GM12878 (cell line): ENCODE data around the gene MAP3K5.

Source experiments
- CTCF ChIP-seq, 3 experiments: IDR thresholded peaks in 2 of 3; conservative IDR thresholded peaks in 1 of 3; 2 replicates each; pipeline ENCODE4 v1.5.1; 2011; ENCODE audit warnings: low read depth in 3 of 3, low read length in 3 of 3, mild to moderate bottlenecking in 3 of 3, control low read depth in 2 of 3, moderate library complexity in 2 of 3, inconsistent platforms in 1 of 3, mixed read lengths in 1 of 3; ENCODE audit not compliant: control insufficient read depth in 2 of 3, insufficient read depth in 1 of 3; ENCODE audit errors: extremely low read depth in 1 of 3
- DPF2 ChIP-seq: fragments of 450-650 bp; IDR thresholded peaks from 2 replicates; pipeline ENCODE4 v1.6.1; 2017; ENCODE audit warnings: mild to moderate bottlenecking
- ESRRA ChIP-seq: IDR thresholded peaks from 2 replicates; pipeline ENCODE4 v1.6.1; 2012; ENCODE audit warnings: mild to moderate bottlenecking, low read length, improper control_type of control experiment
- EZH2 ChIP-seq: IDR thresholded peaks from 2 replicates; pipeline ENCODE4 v1.6.1; 2012; ENCODE audit warnings: low read depth, mild to moderate bottlenecking, control low read depth, inconsistent platforms, low read length, borderline replicate concordance; ENCODE audit not compliant: control insufficient read depth
- MAX ChIP-seq: IDR thresholded peaks from 2 replicates; pipeline ENCODE4 v1.6.1; 2012; ENCODE audit warnings: low read depth, low read length, improper control_type of control experiment
- PAX5 ChIP-seq: IDR thresholded peaks from 2 replicates; pipeline ENCODE4 v1.6.1; 2011; ENCODE audit warnings: low read depth, low read length, borderline replicate concordance
- POLR2A ChIP-seq: IDR thresholded peaks from 2 replicates; pipeline ENCODE4 v1.6.1; 2011; ENCODE audit warnings: low read depth, mild to moderate bottlenecking, low read length
- SIN3A ChIP-seq: IDR thresholded peaks from 2 replicates; pipeline ENCODE4 v1.6.1; 2012; ENCODE audit warnings: low read depth, low read length, improper control_type of control experiment
- SRF ChIP-seq, 2 experiments: IDR thresholded peaks; 2 replicates each; pipeline ENCODE4 v1.6.1; 2011; ENCODE audit warnings: low read depth in 2 of 2, low read length in 2 of 2, mild to moderate bottlenecking in 1 of 2, moderate library complexity in 1 of 2
- STAT1 ChIP-seq: fragments of 450-650 bp; conservative IDR thresholded peaks from 2 replicates; pipeline ENCODE4 v1.6.1; 2014; ENCODE audit warnings: antibody characterized with exemption, mild to moderate bottlenecking
- TBL1XR1 ChIP-seq: IDR thresholded peaks from 2 replicates; pipeline ENCODE4 v1.6.1; 2012; ENCODE audit warnings: low read depth, low read length, improper control_type of control experiment
- USF2 ChIP-seq: IDR thresholded peaks from 2 replicates; pipeline ENCODE4 v1.6.1; 2011; ENCODE audit warnings: low read depth, low read length, improper control_type of control experiment, borderline replicate concordance
- YY1 ChIP-seq: IDR thresholded peaks from 2 replicates; pipeline ENCODE4 v1.6.1; 2011; ENCODE audit warnings: low read depth, mild to moderate bottlenecking, low read length
- ZNF24 ChIP-seq: fragments of 450-650 bp; IDR thresholded peaks from 2 replicates; pipeline ENCODE4 v1.6.1; 2017; ENCODE audit warnings: antibody characterized with exemption, mild to moderate bottlenecking

- no peak for TF ChIP-seq TBL1XR1
- TF ChIP-seq DPF2, result no peak
- TF ChIP-seq YY1, result no peak
- TF ChIP-seq CTCF (IDR thresholded peaks at IDR 0.05 in 2 of 3, conservative IDR thresholded peaks at IDR 0.05 in 1 of 3; ENCODE audit: control insufficient read depth in 2 of 3, extremely low read depth in 1 of 3, insufficient read depth in 1 of 3, low read depth in 3 of 3, low read length in 3 of 3), result no peak
- TF ChIP-seq MAX, result no peak
- no peak for TF ChIP-seq SIN3A
- TF ChIP-seq STAT1, result no peak
- no peak for TF ChIP-seq POLR2A
- no peak for TF ChIP-seq PAX5
- no peak for TF ChIP-seq USF2
- no peak for TF ChIP-seq EZH2
- no peak for TF ChIP-seq ESRRA
- no peak for TF ChIP-seq SRF (IDR thresholded peaks at IDR 0.05; ENCODE audit: low read depth in 2 of 2, low read length in 2 of 2)
- no peak for TF ChIP-seq ZNF24
These were observed 243.5 kb downstream of the MAP3K5 start for GRCh38 chr6:136548582-136549299.
